ENCODE data around the gene SLCO4C1. TPM values are rescaled to one million over a fixed set of nuclear protein-coding genes. Genes with fewer than 3 reads are reported as not detected.

Gene SLCO4C1
- total and polyA plus RNA-seq, 2 of the 13 experiments (the other 11 are each of a cell fraction or from before 2014, with no cell fraction given): 1.3 to 7.8 TPM

DNA sequence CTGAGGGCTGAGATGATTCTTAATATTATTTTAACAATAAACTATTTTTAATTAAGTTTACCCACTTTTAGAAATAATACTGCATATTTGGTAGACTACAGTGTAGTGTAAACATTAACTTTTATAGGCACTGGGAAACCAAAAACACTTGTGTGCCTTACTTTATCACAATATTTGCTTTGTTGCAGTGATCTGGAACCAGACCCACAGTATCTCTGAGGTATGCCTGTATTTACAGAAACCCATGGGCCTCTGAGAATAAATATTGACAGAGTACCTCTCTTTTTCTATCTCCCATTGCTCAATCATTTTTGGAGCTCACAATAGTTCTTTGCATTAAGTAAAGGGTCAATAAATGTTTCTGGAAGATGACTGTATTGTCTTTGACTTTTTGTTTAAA is 73.3 kb downstream of the SLCO4C1 start (continued):
- TF ChIP-seq, protein P1, sequence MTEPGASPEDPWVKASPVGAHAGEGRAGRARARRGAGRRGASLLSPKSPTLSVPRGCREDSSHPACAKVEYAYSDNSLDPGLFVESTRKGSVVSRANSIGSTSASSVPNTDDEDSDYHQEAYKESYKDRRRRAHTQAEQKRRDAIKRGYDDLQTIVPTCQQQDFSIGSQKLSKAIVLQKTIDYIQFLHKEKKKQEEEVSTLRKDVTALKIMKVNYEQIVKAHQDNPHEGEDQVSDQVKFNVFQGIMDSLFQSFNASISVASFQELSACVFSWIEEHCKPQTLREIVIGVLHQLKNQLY (CRISPR knock-in tag; IDR thresholded peaks at IDR 0.05): peak; percentile 94
- no peak for TF ChIP-seq ATM (IDR thresholded peaks at IDR 0.05; ENCODE audit: borderline replicate concordance)
- TF ChIP-seq ZNF230 (CRISPR knock-in tag; IDR thresholded peaks at IDR 0.05): no peak
- no peak for TF ChIP-seq ZSCAN31 (CRISPR knock-in tag; IDR thresholded peaks at IDR 0.05; ENCODE audit: low read depth)
- peak; percentile 52; the same call in 1 of the 2 replicates for TF ChIP-seq ZNF816 (CRISPR knock-in tag; IDR thresholded peaks at IDR 0.05; ENCODE audit: borderline replicate concordance)
- TF ChIP-seq ZFP37 (CRISPR knock-in tag; IDR thresholded peaks at IDR 0.05; ENCODE audit: borderline replicate concordance): no peak
- no peak for TF ChIP-seq TAF1 (CRISPR knock-in tag; IDR thresholded peaks at IDR 0.05)
- TF ChIP-seq, protein P2, sequence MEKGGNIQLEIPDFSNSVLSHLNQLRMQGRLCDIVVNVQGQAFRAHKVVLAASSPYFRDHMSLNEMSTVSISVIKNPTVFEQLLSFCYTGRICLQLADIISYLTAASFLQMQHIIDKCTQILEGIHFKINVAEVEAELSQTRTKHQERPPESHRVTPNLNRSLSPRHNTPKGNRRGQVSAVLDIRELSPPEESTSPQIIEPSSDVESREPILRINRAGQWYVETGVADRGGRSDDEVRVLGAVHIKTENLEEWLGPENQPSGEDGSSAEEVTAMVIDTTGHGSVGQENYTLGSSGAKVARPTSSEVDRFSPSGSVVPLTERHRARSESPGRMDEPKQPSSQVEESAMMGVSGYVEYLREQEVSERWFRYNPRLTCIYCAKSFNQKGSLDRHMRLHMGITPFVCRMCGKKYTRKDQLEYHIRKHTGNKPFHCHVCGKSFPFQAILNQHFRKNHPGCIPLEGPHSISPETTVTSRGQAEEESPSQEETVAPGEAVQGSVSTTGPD (CRISPR knock-in tag; IDR thresholded peaks at IDR 0.05): no peak
- TF ChIP-seq XBP1 (CRISPR knock-in tag; IDR thresholded peaks at IDR 0.05): no peak; the same call in 1 of the 2 replicates
- TF ChIP-seq, protein P3, sequence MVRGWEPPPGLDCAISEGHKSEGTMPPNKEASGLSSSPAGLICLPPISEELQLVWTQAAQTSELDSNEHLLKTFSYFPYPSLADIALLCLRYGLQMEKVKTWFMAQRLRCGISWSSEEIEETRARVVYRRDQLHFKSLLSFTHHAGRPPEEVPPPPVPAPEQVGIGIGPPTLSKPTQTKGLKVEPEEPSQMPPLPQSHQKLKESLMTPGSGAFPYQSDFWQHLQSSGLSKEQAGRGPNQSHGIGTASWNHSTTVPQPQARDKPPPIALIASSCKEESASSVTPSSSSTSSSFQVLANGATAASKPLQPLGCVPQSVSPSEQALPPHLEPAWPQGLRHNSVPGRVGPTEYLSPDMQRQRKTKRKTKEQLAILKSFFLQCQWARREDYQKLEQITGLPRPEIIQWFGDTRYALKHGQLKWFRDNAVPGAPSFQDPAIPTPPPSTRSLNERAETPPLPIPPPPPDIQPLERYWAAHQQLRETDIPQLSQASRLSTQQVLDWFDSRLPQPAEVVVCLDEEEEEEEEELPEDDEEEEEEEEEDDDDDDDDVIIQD (CRISPR knock-in tag; IDR thresholded peaks at IDR 0.05; ENCODE audit: low read depth): peak; percentile 92
- 0 out of 2 replicates have a peak, but pooled peaks have one; percentile 43 for TF ChIP-seq TFDP2 (CRISPR knock-in tag; IDR thresholded peaks at IDR 0.05)
- TF ChIP-seq ZNF879 (CRISPR knock-in tag; IDR thresholded peaks at IDR 0.05): no peak
- TF ChIP-seq DMAP1 (CRISPR knock-in tag; IDR thresholded peaks at IDR 0.05): no peak
- TF ChIP-seq ZNF776 (CRISPR knock-in tag; IDR thresholded peaks at IDR 0.05): no peak
- TF ChIP-seq ZNF547 (CRISPR knock-in tag; IDR thresholded peaks at IDR 0.05): no peak
- TF ChIP-seq, protein P4, sequence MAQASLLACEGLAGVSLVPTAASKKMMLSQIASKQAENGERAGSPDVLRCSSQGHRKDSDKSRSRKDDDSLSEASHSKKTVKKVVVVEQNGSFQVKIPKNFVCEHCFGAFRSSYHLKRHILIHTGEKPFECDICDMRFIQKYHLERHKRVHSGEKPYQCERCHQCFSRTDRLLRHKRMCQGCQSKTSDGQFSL (CRISPR knock-in tag; IDR thresholded peaks at IDR 0.05): no peak
- no peak for TF ChIP-seq ZNF326 (CRISPR knock-in tag; IDR thresholded peaks at IDR 0.05; ENCODE audit: borderline replicate concordance)
- TF ChIP-seq UBTF (CRISPR knock-in tag; IDR thresholded peaks at IDR 0.05): no peak
- TF ChIP-seq TRIM24 (CRISPR knock-in tag; IDR thresholded peaks at IDR 0.05): 0 out of 2 replicates have a peak, but pooled peaks have one; percentile 56
- TF ChIP-seq, protein P5, sequence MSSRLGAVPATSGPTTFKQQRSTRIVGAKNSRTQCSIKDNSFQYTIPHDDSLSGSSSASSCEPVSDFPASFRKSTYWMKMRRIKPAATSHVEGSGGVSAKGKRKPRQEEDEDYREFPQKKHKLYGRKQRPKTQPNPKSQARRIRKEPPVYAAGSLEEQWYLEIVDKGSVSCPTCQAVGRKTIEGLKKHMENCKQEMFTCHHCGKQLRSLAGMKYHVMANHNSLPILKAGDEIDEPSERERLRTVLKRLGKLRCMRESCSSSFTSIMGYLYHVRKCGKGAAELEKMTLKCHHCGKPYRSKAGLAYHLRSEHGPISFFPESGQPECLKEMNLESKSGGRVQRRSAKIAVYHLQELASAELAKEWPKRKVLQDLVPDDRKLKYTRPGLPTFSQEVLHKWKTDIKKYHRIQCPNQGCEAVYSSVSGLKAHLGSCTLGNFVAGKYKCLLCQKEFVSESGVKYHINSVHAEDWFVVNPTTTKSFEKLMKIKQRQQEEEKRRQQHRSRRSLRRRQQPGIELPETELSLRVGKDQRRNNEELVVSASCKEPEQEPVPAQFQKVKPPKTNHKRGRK (CRISPR knock-in tag; IDR thresholded peaks at IDR 0.05): no peak
- peak; percentile 94 for TF ChIP-seq NR2F6 (IDR thresholded peaks at IDR 0.05)
- peak; percentile 88 for TF ChIP-seq NR2F6 (CRISPR knock-in tag; IDR thresholded peaks at IDR 0.05)
- no peak for TF ChIP-seq MLLT10 (CRISPR knock-in tag; IDR thresholded peaks at IDR 0.05)
